ENCODE data around the gene EEF2K.

Gene EEF2K

DNA sequence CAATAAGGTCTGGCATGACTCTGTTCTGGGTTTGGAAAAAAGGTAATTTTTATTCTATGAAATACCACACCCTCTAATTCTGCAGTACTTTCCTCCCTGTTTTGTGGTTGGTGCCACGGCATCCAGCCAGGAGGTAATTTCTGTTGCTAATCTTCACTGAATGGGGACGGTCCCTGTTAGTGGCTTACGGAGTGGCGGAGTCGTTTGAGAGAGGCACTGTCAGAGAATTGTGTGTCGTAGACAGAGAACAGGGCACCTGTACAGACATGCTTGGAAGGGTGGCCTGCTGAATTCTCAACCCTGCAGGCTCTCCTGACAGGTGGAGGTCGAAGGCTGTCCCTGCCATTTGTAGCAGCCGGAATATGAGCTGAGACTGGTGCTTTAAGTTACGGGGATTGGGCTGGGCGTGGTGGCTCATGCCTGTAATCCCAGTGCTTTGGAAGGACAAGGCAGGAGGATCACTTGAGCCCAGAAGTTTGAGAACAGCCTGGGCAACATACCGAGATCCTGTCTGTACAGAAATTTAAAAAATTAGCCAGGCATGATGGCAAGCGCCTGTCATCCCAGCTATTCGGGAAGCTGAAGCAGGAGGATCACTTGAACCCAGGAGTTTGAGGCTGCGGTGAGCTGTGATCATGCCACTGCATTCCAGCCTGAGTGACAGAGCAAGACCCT is 33.2 kb downstream of the EEF2K start:
- TF ChIP-seq, protein P1, sequence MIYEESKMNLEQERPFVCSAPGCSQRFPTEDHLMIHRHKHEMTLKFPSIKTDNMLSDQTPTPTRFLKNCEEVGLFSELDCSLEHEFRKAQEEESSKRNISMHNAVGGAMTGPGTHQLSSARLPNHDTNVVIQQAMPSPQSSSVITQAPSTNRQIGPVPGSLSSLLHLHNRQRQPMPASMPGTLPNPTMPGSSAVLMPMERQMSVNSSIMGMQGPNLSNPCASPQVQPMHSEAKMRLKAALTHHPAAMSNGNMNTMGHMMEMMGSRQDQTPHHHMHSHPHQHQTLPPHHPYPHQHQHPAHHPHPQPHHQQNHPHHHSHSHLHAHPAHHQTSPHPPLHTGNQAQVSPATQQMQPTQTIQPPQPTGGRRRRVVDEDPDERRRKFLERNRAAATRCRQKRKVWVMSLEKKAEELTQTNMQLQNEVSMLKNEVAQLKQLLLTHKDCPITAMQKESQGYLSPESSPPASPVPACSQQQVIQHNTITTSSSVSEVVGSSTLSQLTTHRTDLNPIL (CRISPR knock-in tag; IDR thresholded peaks at IDR 0.05; ENCODE audit: low read depth), result no peak
- TF ChIP-seq OSR1 (CRISPR knock-in tag; IDR thresholded peaks at IDR 0.05) (no peak), ZC3H10 (CRISPR knock-in tag; IDR thresholded peaks at IDR 0.05) (no peak)
- no peak for ATAC-seq

DNA sequence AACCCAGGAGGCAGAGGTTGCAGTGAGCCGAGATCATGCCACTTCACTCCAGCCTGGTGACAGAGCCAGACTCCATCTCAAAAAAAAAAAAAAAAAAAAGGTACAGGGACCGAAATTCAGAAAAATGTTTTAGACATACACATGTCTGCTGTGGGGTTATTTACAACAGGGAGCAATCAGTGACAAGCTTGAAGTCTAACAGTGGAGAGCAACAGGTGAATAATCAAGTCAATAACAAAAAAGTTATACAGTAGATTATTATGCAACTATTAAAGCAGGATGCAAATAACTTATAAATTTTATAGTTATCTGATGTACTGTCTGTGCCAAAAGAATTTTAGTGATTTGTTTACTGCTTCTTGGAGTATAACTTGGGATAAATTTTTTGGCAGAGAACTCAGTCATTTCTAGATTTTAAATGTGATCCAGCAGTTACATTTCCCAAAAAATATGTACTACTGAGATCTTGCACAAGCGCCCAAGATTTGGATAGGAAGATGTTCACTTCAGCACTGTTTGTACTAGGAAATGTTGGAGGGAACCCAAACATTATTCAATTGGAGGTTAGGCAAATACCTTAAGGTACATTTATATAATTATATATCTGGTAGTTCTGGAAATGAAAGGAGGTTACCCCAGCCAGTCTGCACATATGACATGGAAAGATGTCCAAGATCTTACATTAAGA is 34.1 kb downstream of the EEF2K start:
- no peak for ATAC-seq
- TF ChIP-seq RARB (CRISPR knock-in tag; IDR thresholded peaks at IDR 0.05), result no peak
- no peak for TF ChIP-seq TCF4 (CRISPR knock-in tag; IDR thresholded peaks at IDR 0.05; ENCODE audit: borderline replicate concordance)
- TF ChIP-seq ZNF8 (CRISPR knock-in tag; IDR thresholded peaks at IDR 0.05), result no peak
- no peak for TF ChIP-seq SNAI2 (CRISPR knock-in tag; IDR thresholded peaks at IDR 0.05)
- TF ChIP-seq ZC3H10 (CRISPR knock-in tag; IDR thresholded peaks at IDR 0.05), result no peak
- no peak for TF ChIP-seq PPARA (CRISPR knock-in tag; IDR thresholded peaks at IDR 0.05; ENCODE audit: borderline replicate concordance)
- no peak for TF ChIP-seq TOX (CRISPR knock-in tag; IDR thresholded peaks at IDR 0.05; ENCODE audit: borderline replicate concordance)
- TF ChIP-seq ZFP30 (CRISPR knock-in tag; IDR thresholded peaks at IDR 0.05), result no peak
- TF ChIP-seq, protein P2, sequence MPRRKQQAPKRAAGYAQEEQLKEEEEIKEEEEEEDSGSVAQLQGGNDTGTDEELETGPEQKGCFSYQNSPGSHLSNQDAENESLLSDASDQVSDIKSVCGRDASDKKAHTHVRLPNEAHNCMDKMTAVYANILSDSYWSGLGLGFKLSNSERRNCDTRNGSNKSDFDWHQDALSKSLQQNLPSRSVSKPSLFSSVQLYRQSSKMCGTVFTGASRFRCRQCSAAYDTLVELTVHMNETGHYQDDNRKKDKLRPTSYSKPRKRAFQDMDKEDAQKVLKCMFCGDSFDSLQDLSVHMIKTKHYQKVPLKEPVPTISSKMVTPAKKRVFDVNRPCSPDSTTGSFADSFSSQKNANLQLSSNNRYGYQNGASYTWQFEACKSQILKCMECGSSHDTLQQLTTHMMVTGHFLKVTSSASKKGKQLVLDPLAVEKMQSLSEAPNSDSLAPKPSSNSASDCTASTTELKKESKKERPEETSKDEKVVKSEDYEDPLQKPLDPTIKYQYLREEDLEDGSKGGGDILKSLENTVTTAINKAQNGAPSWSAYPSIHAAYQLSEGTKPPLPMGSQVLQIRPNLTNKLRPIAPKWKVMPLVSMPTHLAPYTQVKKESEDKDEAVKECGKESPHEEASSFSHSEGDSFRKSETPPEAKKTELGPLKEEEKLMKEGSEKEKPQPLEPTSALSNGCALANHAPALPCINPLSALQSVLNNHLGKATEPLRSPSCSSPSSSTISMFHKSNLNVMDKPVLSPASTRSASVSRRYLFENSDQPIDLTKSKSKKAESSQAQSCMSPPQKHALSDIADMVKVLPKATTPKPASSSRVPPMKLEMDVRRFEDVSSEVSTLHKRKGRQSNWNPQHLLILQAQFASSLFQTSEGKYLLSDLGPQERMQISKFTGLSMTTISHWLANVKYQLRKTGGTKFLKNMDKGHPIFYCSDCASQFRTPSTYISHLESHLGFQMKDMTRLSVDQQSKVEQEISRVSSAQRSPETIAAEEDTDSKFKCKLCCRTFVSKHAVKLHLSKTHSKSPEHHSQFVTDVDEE (CRISPR knock-in tag; IDR thresholded peaks at IDR 0.05), result no peak
- no peak for TF ChIP-seq CSDC2 (CRISPR knock-in tag; IDR thresholded peaks at IDR 0.05)
- TF ChIP-seq ESRRG (CRISPR knock-in tag; IDR thresholded peaks at IDR 0.05), result no peak
- TF ChIP-seq, protein P1 (CRISPR knock-in tag; IDR thresholded peaks at IDR 0.05; ENCODE audit: low read depth), result no peak
- TF ChIP-seq ZFP3 (CRISPR knock-in tag; IDR thresholded peaks at IDR 0.05), result no peak
- TF ChIP-seq, protein P3, sequence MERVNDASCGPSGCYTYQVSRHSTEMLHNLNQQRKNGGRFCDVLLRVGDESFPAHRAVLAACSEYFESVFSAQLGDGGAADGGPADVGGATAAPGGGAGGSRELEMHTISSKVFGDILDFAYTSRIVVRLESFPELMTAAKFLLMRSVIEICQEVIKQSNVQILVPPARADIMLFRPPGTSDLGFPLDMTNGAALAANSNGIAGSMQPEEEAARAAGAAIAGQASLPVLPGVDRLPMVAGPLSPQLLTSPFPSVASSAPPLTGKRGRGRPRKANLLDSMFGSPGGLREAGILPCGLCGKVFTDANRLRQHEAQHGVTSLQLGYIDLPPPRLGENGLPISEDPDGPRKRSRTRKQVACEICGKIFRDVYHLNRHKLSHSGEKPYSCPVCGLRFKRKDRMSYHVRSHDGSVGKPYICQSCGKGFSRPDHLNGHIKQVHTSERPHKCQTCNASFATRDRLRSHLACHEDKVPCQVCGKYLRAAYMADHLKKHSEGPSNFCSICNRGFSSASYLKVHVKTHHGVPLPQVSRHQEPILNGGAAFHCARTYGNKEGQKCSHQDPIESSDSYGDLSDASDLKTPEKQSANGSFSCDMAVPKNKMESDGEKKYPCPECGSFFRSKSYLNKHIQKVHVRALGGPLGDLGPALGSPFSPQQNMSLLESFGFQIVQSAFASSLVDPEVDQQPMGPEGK (CRISPR knock-in tag; IDR thresholded peaks at IDR 0.05; ENCODE audit: borderline replicate concordance), result no peak
- no peak for TF ChIP-seq BACH2 (CRISPR knock-in tag; IDR thresholded peaks at IDR 0.05; ENCODE audit: borderline replicate concordance)
- no peak for TF ChIP-seq OSR1 (CRISPR knock-in tag; IDR thresholded peaks at IDR 0.05)
- TF ChIP-seq, protein P4, sequence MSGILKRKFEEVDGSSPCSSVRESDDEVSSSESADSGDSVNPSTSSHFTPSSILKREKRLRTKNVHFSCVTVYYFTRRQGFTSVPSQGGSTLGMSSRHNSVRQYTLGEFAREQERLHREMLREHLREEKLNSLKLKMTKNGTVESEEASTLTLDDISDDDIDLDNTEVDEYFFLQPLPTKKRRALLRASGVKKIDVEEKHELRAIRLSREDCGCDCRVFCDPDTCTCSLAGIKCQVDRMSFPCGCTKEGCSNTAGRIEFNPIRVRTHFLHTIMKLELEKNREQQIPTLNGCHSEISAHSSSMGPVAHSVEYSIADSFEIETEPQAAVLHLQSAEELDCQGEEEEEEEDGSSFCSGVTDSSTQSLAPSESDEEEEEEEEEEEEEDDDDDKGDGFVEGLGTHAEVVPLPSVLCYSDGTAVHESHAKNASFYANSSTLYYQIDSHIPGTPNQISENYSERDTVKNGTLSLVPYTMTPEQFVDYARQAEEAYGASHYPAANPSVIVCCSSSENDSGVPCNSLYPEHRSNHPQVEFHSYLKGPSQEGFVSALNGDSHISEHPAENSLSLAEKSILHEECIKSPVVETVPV (CRISPR knock-in tag; IDR thresholded peaks at IDR 0.05), result no peak
- TF ChIP-seq GLIS3 (CRISPR knock-in tag; IDR thresholded peaks at IDR 0.05), result no peak
- TF ChIP-seq ISL1 (CRISPR knock-in tag; IDR thresholded peaks at IDR 0.05), result no peak

DNA sequence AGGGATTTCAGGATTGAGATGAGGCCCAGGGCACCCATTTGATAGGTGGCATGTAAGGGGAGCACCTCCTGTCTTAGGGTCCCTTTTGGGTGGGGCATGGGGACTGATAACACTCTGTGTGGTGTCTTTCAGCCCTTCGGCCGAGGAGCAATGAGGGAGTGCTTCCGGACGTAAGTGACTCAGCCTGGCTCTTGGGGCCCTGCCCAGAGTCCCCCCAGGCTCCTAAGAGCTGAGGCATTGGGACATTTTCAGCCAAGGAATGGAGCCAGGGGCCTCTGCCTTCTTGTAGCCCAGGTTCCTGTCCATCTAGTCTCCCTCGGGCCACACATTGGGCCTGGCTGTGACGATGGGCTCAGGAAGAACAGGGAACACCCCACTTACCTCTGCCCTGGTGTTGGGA is 44.4 kb downstream of the EEF2K start:
- TF ChIP-seq CSDC2 (CRISPR knock-in tag; IDR thresholded peaks at IDR 0.05) (no peak), ZNF8 (CRISPR knock-in tag; IDR thresholded peaks at IDR 0.05) (no peak), ARNTL (CRISPR knock-in tag; IDR thresholded peaks at IDR 0.05; ENCODE audit: borderline replicate concordance, low read depth) (no peak), GLIS3 (CRISPR knock-in tag; IDR thresholded peaks at IDR 0.05) (no peak), ESRRG (CRISPR knock-in tag; IDR thresholded peaks at IDR 0.05) (no peak), ZC3H10 (CRISPR knock-in tag; IDR thresholded peaks at IDR 0.05) (no peak), PPARA (CRISPR knock-in tag; IDR thresholded peaks at IDR 0.05; ENCODE audit: borderline replicate concordance) (no peak), ZNF565 (CRISPR knock-in tag; conservative IDR thresholded peaks at IDR 0.05; ENCODE audit: low read depth) (no peak), RARB (CRISPR knock-in tag; IDR thresholded peaks at IDR 0.05) (no peak), TCF4 (CRISPR knock-in tag; IDR thresholded peaks at IDR 0.05; ENCODE audit: borderline replicate concordance) (no peak), OSR1 (CRISPR knock-in tag; IDR thresholded peaks at IDR 0.05) (no peak), ZFP3 (CRISPR knock-in tag; IDR thresholded peaks at IDR 0.05) (no peak), ISL1 (CRISPR knock-in tag; IDR thresholded peaks at IDR 0.05) (no peak), ZFP30 (CRISPR knock-in tag; IDR thresholded peaks at IDR 0.05) (no peak)
- TF ChIP-seq, protein P5, sequence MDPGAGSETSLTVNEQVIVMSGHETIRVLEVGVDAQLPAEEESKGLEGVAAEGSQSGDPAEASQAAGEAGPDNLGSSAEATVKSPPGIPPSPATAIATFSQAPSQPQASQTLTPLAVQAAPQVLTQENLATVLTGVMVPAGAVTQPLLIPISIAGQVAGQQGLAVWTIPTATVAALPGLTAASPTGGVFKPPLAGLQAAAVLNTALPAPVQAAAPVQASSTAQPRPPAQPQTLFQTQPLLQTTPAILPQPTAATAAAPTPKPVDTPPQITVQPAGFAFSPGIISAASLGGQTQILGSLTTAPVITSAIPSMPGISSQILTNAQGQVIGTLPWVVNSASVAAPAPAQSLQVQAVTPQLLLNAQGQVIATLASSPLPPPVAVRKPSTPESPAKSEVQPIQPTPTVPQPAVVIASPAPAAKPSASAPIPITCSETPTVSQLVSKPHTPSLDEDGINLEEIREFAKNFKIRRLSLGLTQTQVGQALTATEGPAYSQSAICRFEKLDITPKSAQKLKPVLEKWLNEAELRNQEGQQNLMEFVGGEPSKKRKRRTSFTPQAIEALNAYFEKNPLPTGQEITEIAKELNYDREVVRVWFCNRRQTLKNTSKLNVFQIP (CRISPR knock-in tag; IDR thresholded peaks at IDR 0.05; ENCODE audit: borderline replicate concordance, low read depth), result no peak
- TF ChIP-seq, protein P4 (CRISPR knock-in tag; IDR thresholded peaks at IDR 0.05), result no peak
- no peak for ATAC-seq

All from SK-N-SH treated with all-trans-retinoic acid at 6 μM for 48 hours (cell line).